Stimulated activated CD8-positive, alpha-beta memory T cell treated with anti-CD3 and anti-CD28 coated beads, Interleukin-15, amount 100 ng/mL, for 4 hours (primary cell): ENCODE data around the gene CPA1.

Source experiments
- DNase-seq, 2 donors: peaks; one replicate each; pipeline ENCODE4 v3.0.0-alpha.2; 2020; ENCODE audit warnings: low read depth in 2 of 2

CPA1 gene

DNA sequence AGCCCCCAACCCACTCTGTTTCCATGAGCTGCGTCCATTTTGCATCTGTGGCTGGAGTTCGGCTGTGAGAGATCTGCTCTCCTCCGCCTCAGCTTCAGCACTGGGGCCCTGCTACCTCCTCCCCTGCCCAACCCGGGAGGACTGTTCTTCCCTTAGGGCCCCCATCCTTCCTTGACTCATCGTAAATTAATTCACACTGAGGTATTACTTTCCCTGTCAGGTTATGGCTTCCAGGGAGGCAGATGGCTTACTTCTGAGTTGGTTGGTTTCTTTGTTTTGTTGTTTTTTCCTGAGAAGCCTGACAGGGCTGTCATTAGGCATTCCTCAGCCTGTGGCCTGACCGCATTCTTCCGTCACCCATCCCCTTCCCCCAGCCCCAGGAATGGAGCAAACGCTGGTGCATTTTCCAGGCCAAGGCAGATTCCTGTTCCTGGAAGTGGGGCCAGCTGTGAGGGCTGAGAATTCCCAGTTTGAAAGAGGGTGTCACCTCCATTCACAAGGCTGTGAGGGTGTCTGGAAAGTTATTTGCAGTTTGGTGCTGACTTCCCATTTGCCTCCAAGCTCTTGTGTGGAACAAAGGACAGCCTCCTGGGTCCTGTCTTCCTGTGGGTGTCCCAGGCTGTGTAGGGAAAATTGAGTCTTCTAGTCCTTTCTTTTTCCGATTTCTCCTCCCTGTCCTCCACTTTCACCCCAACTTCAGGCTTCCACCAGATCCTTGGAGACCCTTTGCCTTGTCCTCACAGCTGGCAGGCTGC is 24.0 kb upstream of the CPA1 start:
- DNase-seq = no peak

- no peak for DNase-seq
Observed at GRCh38 chr7:130356876-130357611, 23.2 kb upstream of the CPA1 start.

GRCh38 chr7:130358471-130358870 is 21.8 kb upstream of the CPA1 start:
- DNase-seq = no peak

GRCh38 chr7:130359276-130359857 is 20.9 kb upstream of the CPA1 start:
- no peak for DNase-seq

- no peak for DNase-seq
Observed at GRCh38 chr7:130360518-130360917, 19.8 kb upstream of the CPA1 start.

- no peak for DNase-seq
Observed at GRCh38 chr7:130361681-130362080, 18.6 kb upstream of the CPA1 start.

DNA sequence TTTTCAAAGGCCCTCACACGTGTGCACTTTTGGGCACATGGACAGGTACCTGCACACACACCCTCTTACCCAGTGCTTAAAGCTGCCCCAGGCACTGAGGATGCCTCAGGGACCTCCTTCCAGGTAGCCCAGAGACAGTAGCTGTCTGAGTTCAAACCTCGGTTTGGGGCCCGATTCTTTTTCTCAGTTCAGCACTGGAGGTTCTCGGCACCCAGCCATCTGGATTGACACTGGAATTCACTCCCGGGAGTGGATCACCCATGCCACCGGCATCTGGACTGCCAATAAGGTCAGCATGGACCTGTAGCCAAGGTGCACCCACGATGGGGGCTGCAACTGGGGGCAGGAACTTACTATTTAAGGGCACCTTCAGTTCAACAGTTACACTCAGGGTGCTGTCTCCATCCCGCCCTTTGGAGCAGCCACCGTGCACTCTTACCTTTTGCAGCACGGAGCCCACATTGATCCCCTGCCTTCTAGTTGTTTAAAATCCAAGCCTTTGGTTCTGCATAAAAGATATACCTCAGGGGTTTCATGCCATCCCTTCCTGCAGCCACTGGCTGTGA is 18.0 kb upstream of the CPA1 start:
- DNase-seq = no peak

DNA sequence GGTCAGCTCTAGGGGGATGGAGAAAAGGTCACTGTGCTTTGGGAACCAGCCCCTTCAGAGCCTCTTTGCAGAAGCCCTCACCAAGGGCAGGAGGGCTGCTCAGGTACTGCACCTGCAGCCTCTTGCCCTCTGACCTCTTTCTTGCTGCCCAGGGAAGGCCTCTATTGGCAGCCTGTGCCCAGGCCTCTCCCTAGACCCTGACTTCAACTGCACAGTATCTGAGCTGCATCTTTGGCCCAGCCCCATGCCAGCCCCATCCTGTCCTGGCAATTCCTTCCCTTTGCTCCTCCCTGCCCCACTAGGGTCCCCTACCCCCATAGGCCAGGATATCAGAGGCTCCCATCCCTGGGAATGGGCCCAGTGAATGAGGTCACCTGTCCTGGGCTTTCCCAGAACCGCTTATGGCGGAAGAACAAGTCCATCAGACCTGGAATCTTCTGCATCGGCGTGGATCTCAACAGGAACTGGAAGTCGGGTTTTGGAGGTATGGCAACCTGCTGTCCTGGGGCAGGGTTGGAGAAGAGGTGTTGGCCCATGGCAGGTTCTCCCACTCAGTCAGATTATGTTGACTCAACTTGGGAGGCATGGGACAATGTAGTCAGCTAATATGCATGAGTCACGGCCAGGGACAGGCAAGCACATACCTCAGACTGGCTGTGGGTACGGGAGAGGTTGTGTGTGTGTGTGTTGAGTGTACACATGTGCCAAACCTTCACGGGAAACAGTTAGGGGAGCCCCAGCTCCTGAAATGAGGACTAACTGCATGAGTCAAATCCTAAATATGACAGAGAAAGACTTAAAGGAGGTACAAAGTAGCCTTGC is 17.1 kb upstream of the CPA1 start:
- DNase-seq = no peak

DNA sequence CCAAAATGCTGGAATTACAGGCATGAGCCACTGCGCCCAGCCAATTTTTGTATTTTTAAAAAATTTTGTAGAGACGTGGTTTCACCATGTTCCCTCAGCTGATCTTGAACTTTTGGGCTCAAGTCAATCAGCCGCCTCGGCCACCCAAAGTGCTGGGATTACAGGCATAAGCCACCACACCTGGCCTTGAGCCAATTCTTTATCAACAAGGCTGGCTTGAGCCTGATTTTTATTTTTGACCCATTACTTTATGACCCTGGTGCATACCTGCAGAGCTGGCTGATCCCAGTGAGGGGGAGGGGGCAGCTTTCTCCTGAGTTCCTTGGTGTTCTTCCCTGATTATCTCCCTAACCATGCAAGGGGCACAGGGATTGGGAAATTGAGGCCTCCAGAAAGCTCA is 15.8 kb upstream of the CPA1 start:
- DNase-seq = no peak

DNA sequence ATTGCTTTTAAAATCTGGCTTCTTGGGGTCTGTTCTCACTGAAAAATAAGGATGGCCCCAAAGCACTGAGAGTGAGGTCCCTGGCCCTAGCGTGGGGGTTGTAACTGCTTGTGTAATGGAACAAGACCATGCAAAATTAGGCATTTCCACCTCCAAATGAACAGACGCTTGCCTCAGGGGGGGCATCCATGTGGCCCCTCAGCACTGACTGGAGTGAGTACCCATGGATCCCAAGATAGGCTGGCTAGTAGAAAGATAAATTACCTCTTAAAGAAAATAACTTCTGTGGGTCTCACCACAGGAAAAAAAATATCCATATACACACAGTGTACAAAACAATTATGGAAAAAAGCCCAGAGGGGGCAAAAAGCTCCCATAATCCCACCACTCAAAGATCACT is 15.2 kb upstream of the CPA1 start:
- DNase-seq = no peak

DNA sequence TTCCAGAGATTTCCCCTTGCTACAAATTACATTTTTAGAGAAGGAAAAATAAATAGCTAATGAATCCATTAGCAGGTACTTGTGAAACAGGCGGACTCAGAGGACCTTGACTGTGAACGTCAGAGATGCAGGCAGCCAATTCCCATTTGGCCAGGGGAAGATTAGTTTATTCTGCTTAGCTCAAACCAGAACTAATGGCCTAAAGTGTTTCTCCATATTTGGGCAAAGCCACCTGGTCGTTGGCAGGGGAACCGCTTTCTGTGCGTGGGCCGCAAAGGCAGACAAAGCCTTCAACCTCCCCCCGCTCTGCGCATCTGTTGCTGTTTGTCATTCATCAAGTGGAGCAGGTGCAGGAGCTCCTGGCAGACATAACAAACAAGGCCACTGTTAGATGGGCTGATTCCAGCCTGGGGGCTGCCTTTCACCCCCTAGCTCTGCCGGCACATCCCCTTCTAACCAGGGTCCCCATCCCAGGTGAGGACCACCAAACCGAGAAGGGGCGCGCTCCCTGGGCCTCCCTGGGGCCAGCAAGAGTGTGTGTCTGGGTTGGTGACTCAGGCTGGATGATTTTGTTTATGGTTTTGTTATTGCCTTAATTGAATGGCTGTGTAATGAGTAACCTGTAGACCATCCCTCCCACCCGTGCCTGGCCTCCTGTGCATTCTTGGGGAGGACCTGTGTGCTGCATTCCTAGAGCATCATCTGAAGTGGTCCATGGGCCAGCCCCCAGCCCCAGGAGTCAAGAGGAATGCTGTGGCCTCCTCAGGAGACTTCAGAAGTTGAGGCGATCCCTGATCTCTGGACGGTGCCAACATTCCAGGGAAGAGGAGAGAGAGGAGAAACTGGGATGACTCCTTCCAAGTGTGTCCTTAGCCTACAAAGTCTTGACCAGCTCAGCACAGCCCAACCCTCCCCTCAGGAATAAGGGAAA is 14.5 kb upstream of the CPA1 start:
- no peak for DNase-seq

DNA sequence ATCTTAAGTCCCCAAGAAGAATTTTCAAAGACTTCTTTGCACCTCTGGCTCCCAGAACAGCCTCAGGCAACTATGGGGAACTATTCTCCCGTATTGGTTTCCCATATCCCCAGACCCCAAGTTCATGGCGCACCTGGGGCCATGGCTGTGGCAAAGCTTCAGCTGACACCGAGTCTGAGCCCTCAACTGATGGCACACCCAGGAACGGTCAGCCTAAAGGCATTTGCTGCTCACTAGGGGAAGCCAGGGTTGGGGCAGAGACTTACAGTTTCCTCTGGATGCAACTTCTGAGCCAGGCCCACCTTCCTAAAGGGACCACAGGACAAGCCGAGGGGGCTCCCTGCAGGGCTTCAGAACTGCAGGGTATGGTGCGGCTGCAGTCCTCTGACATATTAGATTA is 13.7 kb upstream of the CPA1 start:
- no peak for DNase-seq

DNA sequence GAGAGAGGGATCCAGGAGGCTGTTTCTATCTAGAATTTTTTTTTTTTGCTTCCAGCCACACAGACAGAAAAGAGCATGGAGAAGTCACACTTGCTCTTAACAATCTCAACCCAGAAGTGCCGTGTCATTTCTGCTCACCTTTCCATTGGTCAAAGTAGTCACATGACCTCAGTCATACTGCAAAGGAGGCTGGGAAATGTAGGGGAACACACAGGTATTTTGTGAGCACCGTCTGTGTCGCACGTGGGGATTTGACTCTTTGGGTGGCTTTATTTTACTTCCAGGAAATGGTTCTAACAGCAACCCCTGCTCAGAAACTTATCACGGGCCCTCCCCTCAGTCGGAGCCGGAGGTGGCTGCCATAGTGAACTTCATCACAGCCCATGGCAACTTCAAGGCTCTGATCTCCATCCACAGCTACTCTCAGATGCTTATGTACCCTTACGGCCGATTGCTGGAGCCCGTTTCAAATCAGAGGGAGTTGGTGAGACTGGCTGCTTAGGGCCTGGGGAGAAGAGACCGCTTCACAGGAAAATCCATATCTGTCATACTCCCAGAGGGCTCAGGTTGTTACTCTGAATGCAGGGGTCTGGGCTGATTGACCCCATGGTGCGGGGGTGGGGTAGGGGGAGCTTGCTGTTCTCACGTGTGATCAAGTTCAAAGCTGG is 13.1 kb upstream of the CPA1 start:
- DNase-seq = no peak

DNA sequence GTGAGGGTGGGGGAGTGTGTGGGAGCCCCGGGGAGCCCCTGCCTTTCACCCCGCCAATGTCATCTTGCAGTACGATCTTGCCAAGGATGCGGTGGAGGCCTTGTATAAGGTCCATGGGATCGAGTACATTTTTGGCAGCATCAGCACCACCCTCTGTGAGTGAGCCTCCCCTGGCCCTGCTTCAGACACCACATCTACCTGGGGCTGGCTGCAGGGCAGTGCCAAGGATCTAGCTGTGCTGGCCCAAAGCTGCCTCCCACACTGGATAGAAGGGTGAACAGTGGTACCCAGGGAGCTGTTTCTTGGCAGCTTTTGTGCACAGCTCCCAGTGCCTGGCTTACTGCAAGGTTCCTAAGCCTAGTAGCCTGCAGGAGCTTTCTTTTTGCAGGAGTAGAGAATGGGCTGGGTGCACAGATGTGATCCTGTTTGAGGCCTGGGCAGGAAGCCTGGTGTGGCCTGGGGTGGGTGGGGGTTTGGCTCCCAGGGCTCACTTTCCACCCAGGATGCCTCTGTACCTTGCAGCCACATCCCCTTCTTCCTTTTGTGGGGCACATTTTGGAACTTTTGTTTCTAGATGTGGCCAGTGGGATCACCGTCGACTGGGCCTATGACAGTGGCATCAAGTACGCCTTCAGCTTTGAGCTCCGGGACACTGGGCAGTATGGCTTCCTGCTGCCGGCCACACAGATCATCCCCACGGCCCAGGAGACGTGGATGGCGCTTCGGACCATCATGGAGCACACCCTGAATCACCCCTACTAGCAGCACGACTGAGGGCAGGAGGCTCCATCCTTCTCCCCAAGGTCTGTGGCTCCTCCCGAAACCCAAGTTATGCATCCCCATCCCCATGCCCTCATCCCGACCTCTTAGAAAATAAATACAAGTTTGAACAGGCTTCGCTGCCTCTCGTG is 12.2 kb upstream of the CPA1 start:
- no peak for DNase-seq

DNA sequence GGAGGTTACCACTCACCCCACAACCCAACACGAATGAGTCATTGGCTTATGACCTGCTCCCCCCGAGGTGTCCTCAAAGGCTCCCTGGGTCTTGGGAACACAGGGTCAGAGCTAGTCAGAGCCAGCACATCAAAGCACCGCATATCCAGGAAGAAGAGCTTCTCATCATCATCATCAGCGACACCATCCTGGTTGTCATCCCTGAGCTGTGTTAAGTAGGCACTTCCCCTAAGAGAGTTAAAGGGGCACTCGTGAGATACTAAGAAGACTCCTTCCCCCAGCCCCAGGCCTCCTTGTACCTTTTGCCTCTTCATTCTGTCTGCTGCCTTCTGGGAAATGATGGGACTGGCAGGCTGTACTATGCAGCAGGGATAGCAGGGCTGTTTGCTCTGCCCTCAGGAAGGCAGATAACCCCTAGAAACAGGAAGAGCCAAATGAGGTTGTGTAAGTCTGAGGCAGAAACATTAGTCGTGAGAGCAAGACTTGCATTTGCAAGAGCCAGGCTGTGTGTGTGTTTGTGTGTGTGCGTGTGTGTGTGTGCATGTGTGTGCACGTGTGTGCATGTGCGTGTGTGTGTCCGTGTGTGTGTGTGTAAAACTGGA is 11.1 kb upstream of the CPA1 start:
- DNase-seq = no peak

- no peak for DNase-seq
Observed at GRCh38 chr7:130369831-130370550, 10.3 kb upstream of the CPA1 start.

- no peak for DNase-seq
Observed at GRCh38 chr7:130371046-130371445, 9.2 kb upstream of the CPA1 start.
